HG03558 (cell line): ENCODE results near the gene SPSB4.

Experiments
- ATAC-seq: cut with Tn5 transposase; IDR thresholded peaks from one replicate; pipeline ENCODE4 v1.9.1; 2021; ENCODE audit warnings: moderate number of reproducible peaks; ENCODE audit not compliant: unreplicated experiment; ENCODE audit errors: extremely low read depth

The SPSB4 gene

GRCh38 chr3:141093397-141093796 lies 42.2 kb downstream of the SPSB4 start:
- no peak for ATAC-seq

GRCh38 chr3:141093971-141094684 lies 43.0 kb downstream of the SPSB4 start:
- no peak for ATAC-seq

GRCh38 chr3:141094790-141095545 lies 43.8 kb downstream of the SPSB4 start:
- no peak for ATAC-seq

GRCh38 chr3:141095546-141095937 lies 44.4 kb downstream of the SPSB4 start:
- ATAC-seq = no peak

- no peak for ATAC-seq
Observed at GRCh38 chr3:141096164-141096563, 45.0 kb downstream of the SPSB4 start.

GRCh38 chr3:141096981-141097380 lies 45.8 kb downstream of the SPSB4 start:
- ATAC-seq = no peak

GRCh38 chr3:141100112-141100511 lies 49.0 kb downstream of the SPSB4 start:
- no peak for ATAC-seq

GRCh38 chr3:141100531-141101320 lies 49.6 kb downstream of the SPSB4 start:
- no peak for ATAC-seq

GRCh38 chr3:141102372-141102771 lies 51.2 kb downstream of the SPSB4 start:
- ATAC-seq = no peak

- ATAC-seq = no peak
Observed at GRCh38 chr3:141103067-141103466, 51.9 kb downstream of the SPSB4 start.

- no peak for ATAC-seq
Observed at GRCh38 chr3:141103503-141103902, 52.4 kb downstream of the SPSB4 start.

- ATAC-seq = no peak
Observed at GRCh38 chr3:141104151-141104821, 53.1 kb downstream of the SPSB4 start.

GRCh38 chr3:141105828-141106628 lies 54.9 kb downstream of the SPSB4 start:
- no peak for ATAC-seq

- no peak for ATAC-seq
Observed at GRCh38 chr3:141106842-141107241, 55.7 kb downstream of the SPSB4 start.

- ATAC-seq = no peak
Observed at GRCh38 chr3:141108039-141108438, 56.9 kb downstream of the SPSB4 start.

- ATAC-seq = no peak
Observed at GRCh38 chr3:141109751-141110150, 58.6 kb downstream of the SPSB4 start.

- no peak for ATAC-seq
Observed at GRCh38 chr3:141110322-141110721, 59.2 kb downstream of the SPSB4 start.

- no peak for ATAC-seq
Observed at GRCh38 chr3:141111364-141112155, 60.4 kb downstream of the SPSB4 start.
